OCI-LY3 (cell line): Measurements from ENCODE around the gene FLVCR2.

Source experiments
- H2AFZ ChIP-seq: fragments of 200-600, 300-600 bp; shearing (Covaris generic); 2 replicates; pipeline ENCODE4 v1.6.0; 2014; ENCODE audit warnings: antibody characterized with exemption, low read depth, low read length
- H3K27ac ChIP-seq: fragments of 200-600, 300-600 bp; sonication (generic); 2 replicates; pipeline ENCODE4 v1.5.1; 2014; ENCODE audit warnings: mild to moderate bottlenecking, low read length, moderate library complexity, mixed read lengths
- H3K27me3 ChIP-seq: fragments of 200-600, 300-600 bp; sonication (generic); 2 replicates; pipeline ENCODE4 v1.6.1; 2014; ENCODE audit warnings: low read depth, low read length, mixed read lengths
- H3K36me3 ChIP-seq: fragments of 200-600, 300-600 bp; sonication (generic); replicated peaks from 2 replicates; pipeline ENCODE3; 2014; ENCODE audit warnings: low read depth, low read length, mixed read lengths
- H3K4me1 ChIP-seq: fragments of 300-600, 200-600 bp; sonication (generic); 2 replicates; pipeline ENCODE4 v1.6.1; 2014; ENCODE audit warnings: low read length, mixed read lengths
- H3K4me2 ChIP-seq: fragments of 200-600, 300-600 bp; sonication (generic); 2 replicates; pipeline ENCODE4 v1.6.1; 2014; ENCODE audit warnings: low read length, mixed read lengths
- H3K4me3 ChIP-seq: fragments of 300-600, 200-600 bp; sonication (generic); 2 replicates; pipeline ENCODE4 v1.5.1; 2014; ENCODE audit warnings: antibody characterized with exemption, mild to moderate bottlenecking, low read length, moderate library complexity
- H3K79me2 ChIP-seq: fragments of 300-600, 200-600 bp; shearing (Covaris generic); 2 replicates; pipeline ENCODE4 v1.6.1; 2014; ENCODE audit warnings: mild to moderate bottlenecking, low read length, mixed read lengths
- H3K9ac ChIP-seq: fragments of 300-600, 200-600 bp; shearing (Covaris generic); 2 replicates; pipeline ENCODE4 v1.6.0; 2014; ENCODE audit warnings: mild to moderate bottlenecking, low read length, moderate library complexity
- H3K9me3 ChIP-seq: fragments of 200-600, 300-600 bp; shearing (Covaris generic); 2 replicates; pipeline ENCODE4 v1.6.1; 2014; ENCODE audit warnings: low read length, mixed read lengths; ENCODE audit not compliant: insufficient read depth
- H4K20me1 ChIP-seq: fragments of 200-600, 300-600 bp; sonication (generic); 2 replicates; pipeline ENCODE4 v1.6.1; 2016; ENCODE audit warnings: low read length, mixed read lengths; ENCODE audit not compliant: insufficient read depth
- CTCF ChIP-seq: fragments of 200-600, 300-600 bp; sonication (generic); IDR thresholded peaks from 2 replicates; pipeline ENCODE4 v1.5.1; 2014; ENCODE audit warnings: antibody characterized with exemption, low read length, low read depth
- EZH2phosphoT487 ChIP-seq: fragments of 200-600 bp; shearing (Covaris generic); IDR thresholded peaks from 2 replicates; pipeline ENCODE4 v1.6.1; 2018; ENCODE audit warnings: antibody characterized with exemption, mixed run types, low read depth

The FLVCR2 gene

DNA sequence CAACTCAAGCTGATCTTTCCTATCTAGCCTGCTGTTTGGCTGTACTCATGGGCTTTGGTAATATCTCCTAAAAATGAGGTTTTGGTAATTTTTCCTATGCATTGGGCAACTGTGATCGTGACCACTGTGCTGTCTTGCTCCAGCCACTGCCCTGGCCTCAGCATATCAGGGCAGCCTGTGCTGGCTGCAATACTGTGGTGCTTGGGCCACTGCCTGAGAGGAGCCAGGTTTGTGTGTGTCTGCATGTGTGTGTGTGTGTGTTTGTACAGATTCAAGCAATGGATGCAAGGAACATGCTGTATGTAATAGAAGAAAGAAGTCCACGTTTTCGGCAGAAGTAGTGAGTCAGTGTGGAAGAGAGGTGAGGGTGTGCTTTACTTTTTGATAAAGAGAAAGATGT is 69.2 kb downstream of the FLVCR2 start:
- Histone ChIP-seq H4K20me1 (no peaks in the 10 kb centered on the region), H3K27me3 (no peaks in the 10 kb centered on the region), H2AFZ (no peak overlapping the region), H3K4me2 (no peak overlapping the region), H3K4me3 (no peak overlapping the region), H3K36me3 (peaks cover 55% of the 10 kb centered on the region), H3K27ac (no peak overlapping the region), H3K4me1 (no peaks in the 10 kb centered on the region), H3K79me2 (no peaks in the 10 kb centered on the region), H3K9ac (no peak overlapping the region), H3K9me3 (no peaks in the 10 kb centered on the region)
- TF ChIP-seq EZH2phosphoT487 (no peak), CTCF (no peak)

- no peak overlapping the region for H3K4me2 ChIP-seq
- no peak overlapping the region for H3K27ac ChIP-seq
- no peak overlapping the region for H3K4me3 ChIP-seq
- no peak overlapping the region for H2AFZ ChIP-seq
- H3K36me3 ChIP-seq: peaks cover 58% of the 10 kb centered on the region
- no peaks in the 10 kb centered on the region for H3K27me3 ChIP-seq
- no peaks in the 10 kb centered on the region for H3K4me1 ChIP-seq
- no peak for TF ChIP-seq EZH2phosphoT487
- TF ChIP-seq CTCF: no peak
- no peaks in the 10 kb centered on the region for H4K20me1 ChIP-seq
- H3K9ac ChIP-seq: no peak overlapping the region
- H3K9me3 ChIP-seq: no peaks in the 10 kb centered on the region
- no peaks in the 10 kb centered on the region for H3K79me2 ChIP-seq
These were observed 69.8 kb downstream of the FLVCR2 start for GRCh38 chr14:75648066-75648838.

GRCh38 chr14:75649337-75649736 is 70.9 kb downstream of the FLVCR2 start:
- Histone ChIP-seq H2AFZ (no peak overlapping the region), H3K9me3 (no peaks in the 10 kb centered on the region), H3K4me2 (no peak overlapping the region), H3K4me3 (no peak overlapping the region), H4K20me1 (no peaks in the 10 kb centered on the region), H3K79me2 (0 out of 2 replicates have a peak, but pooled peaks cover 2% of the 10 kb centered on the region), H3K27me3 (no peaks in the 10 kb centered on the region), H3K27ac (no peak overlapping the region), H3K4me1 (peaks cover 2% of the 10 kb centered on the region), H3K36me3 (peaks cover 65% of the 10 kb centered on the region), H3K9ac (no peak overlapping the region)
- TF ChIP-seq CTCF (no peak), EZH2phosphoT487 (no peak)

DNA sequence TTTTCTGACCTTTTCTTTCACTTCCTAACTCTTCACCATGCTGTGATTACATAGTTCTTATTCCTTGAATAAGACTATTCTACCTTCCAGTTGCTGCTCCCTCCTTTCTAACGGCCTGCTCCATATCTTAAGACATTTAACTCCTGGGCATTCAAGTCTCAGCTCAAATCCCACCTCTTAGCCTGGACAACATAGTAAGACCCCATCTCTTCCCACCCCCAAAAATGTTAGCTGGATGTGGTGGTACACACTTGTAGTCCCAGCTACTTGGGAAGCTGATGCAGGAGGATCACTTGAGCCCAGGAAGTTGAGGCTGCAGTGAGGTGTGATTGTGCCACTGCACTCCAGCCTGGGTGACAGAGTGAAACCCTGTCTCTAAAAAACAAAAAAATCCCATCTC is 71.4 kb downstream of the FLVCR2 start:
- H3K4me2 ChIP-seq: no peak overlapping the region
- no peak overlapping the region for H3K27ac ChIP-seq
- no peak for TF ChIP-seq CTCF
- TF ChIP-seq EZH2phosphoT487: no peak
- H2AFZ ChIP-seq: no peak overlapping the region
- H3K4me3 ChIP-seq: no peak overlapping the region
- no peaks in the 10 kb centered on the region for H3K9me3 ChIP-seq
- peaks cover 67% of the 10 kb centered on the region for H3K36me3 ChIP-seq
- no peak overlapping the region for H3K9ac ChIP-seq
- 0 out of 2 replicates have a peak, but pooled peaks cover 2% of the 10 kb centered on the region for H3K79me2 ChIP-seq
- no peaks in the 10 kb centered on the region for H3K27me3 ChIP-seq
- H4K20me1 ChIP-seq: no peaks in the 10 kb centered on the region
- peaks cover 2% of the 10 kb centered on the region for H3K4me1 ChIP-seq
